K562 (cell line): ENCODE results near the gene HGD. TPM values are rescaled to one million over a fixed set of nuclear protein-coding genes. Genes with fewer than 3 reads are reported as not detected.

ENCODE experiments used
- ARID1B ChIP-seq: fragments of 450-650 bp; IDR thresholded peaks from 2 replicates; pipeline ENCODE4 v1.6.1; 2016; ENCODE audit warnings: antibody characterized with exemption, mild to moderate bottlenecking, inconsistent platforms
- ATF7 ChIP-seq: fragments of 450-650 bp; IDR thresholded peaks from 2 replicates; pipeline ENCODE4 v1.7.1; 2014; ENCODE audit warnings: mild to moderate bottlenecking, moderate library complexity
- BDP1 ChIP-seq: IDR thresholded peaks from 3 replicates; pipeline ENCODE4 v1.6.1; 2011; ENCODE audit not compliant: insufficient read length, insufficient read depth
- GTF2E2 ChIP-seq: fragments of 200-800 bp; sonication (Bioruptor generic); IDR thresholded peaks from 2 replicates; pipeline ENCODE4 v1.6.1; 2016; ENCODE audit warnings: missing genetic modification characterization, missing compliant biosample characterization
- HMGN3 ChIP-seq: IDR thresholded peaks from 2 replicates; pipeline ENCODE4 v1.6.1; 2011; ENCODE audit warnings: borderline replicate concordance, low read depth, mild to moderate bottlenecking, mixed read lengths, low read length; ENCODE audit not compliant: insufficient read length; ENCODE audit errors: extremely low read depth
- HNRNPUL1 ChIP-seq: fragments of 200-400 bp; formaldehyde crosslinking; IDR thresholded peaks from 2 replicates; pipeline ENCODE4 v1.6.1; 2017; ENCODE audit warnings: low read length
- IFI16 ChIP-seq: fragments of 250-450 bp; sonication (Bioruptor Pico); IDR thresholded peaks from 2 replicates; pipeline ENCODE4 v2.1.2; 2022; ENCODE audit warnings: mild to moderate bottlenecking, inconsistent platforms
- KAT7 ChIP-seq: sonication (generic); formaldehyde crosslinking; IDR thresholded peaks from 2 replicates; pipeline ENCODE4 v1.8.0; 2022; ENCODE audit warnings: missing genetic modification reagents, mild to moderate bottlenecking, borderline replicate concordance
- NR2C1 ChIP-seq, 2 experiments: fragments of 450-650 bp; IDR thresholded peaks; 2 replicates each; pipeline ENCODE4 v1.6.1; 2017; ENCODE audit warnings: mild to moderate bottlenecking in 2 of 2, antibody characterized with exemption in 1 of 2, inconsistent platforms in 1 of 2, missing compliant biosample characterization in 1 of 2, missing genetic modification characterization in 1 of 2
- PCBP2 ChIP-seq: fragments of 200-400 bp; formaldehyde crosslinking; IDR thresholded peaks from 2 replicates; pipeline ENCODE4 v1.6.1; 2018; ENCODE audit warnings: low read length, low read depth, mild to moderate bottlenecking, moderate library complexity; ENCODE audit not compliant: poor library complexity, severe bottlenecking
- RAD21 ChIP-seq, 2 experiments: fragments of 250-450 bp in 1 of 2; fragments of 450-650 bp in 1 of 2; sonication (Bioruptor Pico) in 1 of 2; formaldehyde crosslinking in 1 of 2; IDR thresholded peaks in 1 of 2; conservative IDR thresholded peaks in 1 of 2; 2 replicates each; pipeline versions ENCODE4 v1.4.0 to v1.8.0; 2020 to 2022; ENCODE audit warnings: mild to moderate bottlenecking in 2 of 2, moderate library complexity in 1 of 2
- SREBF1 ChIP-seq: fragments of 150-350 bp; IDR thresholded peaks from 2 replicates; pipeline ENCODE4 v1.6.1; 2014; ENCODE audit warnings: antibody characterized with exemption, low read depth, low read length, borderline replicate concordance
- SRSF9 ChIP-seq: fragments of 200-400 bp; formaldehyde crosslinking; IDR thresholded peaks from 2 replicates; pipeline ENCODE4 v1.6.1; 2017; ENCODE audit warnings: low read depth, low read length, borderline replicate concordance
- TAF7 ChIP-seq: fragments of 450-650 bp; IDR thresholded peaks from 2 replicates; pipeline ENCODE4 v1.6.1; 2016; ENCODE audit warnings: missing genetic modification characterization, missing compliant biosample characterization
- TEAD2 ChIP-seq: fragments of 450-650 bp; IDR thresholded peaks from 2 replicates; pipeline ENCODE4 v1.6.1; 2016; ENCODE audit warnings: missing genetic modification characterization, control low read depth, missing compliant biosample characterization
- ZBTB17 ChIP-seq: fragments of 450-650 bp; formaldehyde crosslinking; IDR thresholded peaks from 2 replicates; pipeline ENCODE4 v1.4.0; 2020; ENCODE audit warnings: mild to moderate bottlenecking
- ZFX ChIP-seq: sonication (generic); formaldehyde crosslinking; IDR thresholded peaks from 2 replicates; pipeline ENCODE4 v1.8.0; 2022; ENCODE audit warnings: mild to moderate bottlenecking, missing genetic modification reagents, moderate library complexity
- ZNF174 ChIP-seq: fragments of 250-450 bp; sonication (Bioruptor Pico); IDR thresholded peaks from 2 replicates; pipeline ENCODE4 v1.4.0; 2020; ENCODE audit warnings: mild to moderate bottlenecking
- ZNF76 ChIP-seq: fragments of 250-450 bp; sonication (Bioruptor Pico); IDR thresholded peaks from 2 replicates; pipeline ENCODE4 v1.4.0; 2020; ENCODE audit warnings: mild to moderate bottlenecking, moderate library complexity, borderline replicate concordance
- ZSCAN29 ChIP-seq: fragments of 450-650 bp; IDR thresholded peaks from 2 replicates; pipeline ENCODE4 v1.6.1; 2017
- polyA plus RNA-seq, 8 experiments: library from polyadenylated mRNA; depleted of rRNA in 4 of 8; stranded (reverse) in 5 of 8; unstranded in 3 of 8; fragments of >200 nt; fragmentation: Nextera tagmentation in 2 of 8; fragmentation: Illumina TruSeq in 1 of 8; extraction: Ambion mirVana in 2 of 8; extraction: Trizol in 1 of 8; gene quantifications; 2 replicates each; pipeline versions ENCODE4 v1.2.1 to v1.2.3, GENCODE V29; 2011 to 2014; ENCODE audit warnings: inconsistent platforms in 1 of 8, missing spikeins in 1 of 8
- total RNA-seq, 7 experiments: library from RNA; depleted of rRNA in 6 of 7; stranded (reverse); fragments of >200 nt in 6 of 7; fragmentation: Illumina TruSeq in 2 of 7; extraction: Trizol in 2 of 7; gene quantifications; 2 replicates each; pipeline versions ENCODE4 v1.2.1 to v1.2.3, GENCODE V29; 2011 to 2021; ENCODE audit warnings: low replicate concordance in 1 of 7
- TF ChIP-seq, protein P1 (sequence below): IDR thresholded peaks from 2 replicates; pipeline ENCODE4 v1.6.1; 2011; ENCODE audit warnings: borderline replicate concordance, low read depth, mild to moderate bottlenecking, moderate library complexity, low read length; ENCODE audit not compliant: insufficient read depth, poor library complexity, severe bottlenecking
- TF ChIP-seq, protein P2 (sequence below): fragments of 450-650 bp; formaldehyde crosslinking; IDR thresholded peaks from 2 replicates; pipeline ENCODE4 v1.4.0; 2020; ENCODE audit warnings: mild to moderate bottlenecking, moderate library complexity
- TF ChIP-seq, protein P3 (sequence below): fragments of 450-650 bp; conservative IDR thresholded peaks from 2 replicates; pipeline ENCODE4 v1.6.1; 2016; ENCODE audit warnings: missing genetic modification characterization, low read depth, mild to moderate bottlenecking, missing compliant biosample characterization, moderate library complexity

HGD gene
- total and polyA plus RNA-seq, 9 of the 15 experiments (the other 6 are each of a cell fraction or from before 2014, with no cell fraction given): 0.08 to 0.25 (median 0.17) TPM; not detected in 4

DNA sequence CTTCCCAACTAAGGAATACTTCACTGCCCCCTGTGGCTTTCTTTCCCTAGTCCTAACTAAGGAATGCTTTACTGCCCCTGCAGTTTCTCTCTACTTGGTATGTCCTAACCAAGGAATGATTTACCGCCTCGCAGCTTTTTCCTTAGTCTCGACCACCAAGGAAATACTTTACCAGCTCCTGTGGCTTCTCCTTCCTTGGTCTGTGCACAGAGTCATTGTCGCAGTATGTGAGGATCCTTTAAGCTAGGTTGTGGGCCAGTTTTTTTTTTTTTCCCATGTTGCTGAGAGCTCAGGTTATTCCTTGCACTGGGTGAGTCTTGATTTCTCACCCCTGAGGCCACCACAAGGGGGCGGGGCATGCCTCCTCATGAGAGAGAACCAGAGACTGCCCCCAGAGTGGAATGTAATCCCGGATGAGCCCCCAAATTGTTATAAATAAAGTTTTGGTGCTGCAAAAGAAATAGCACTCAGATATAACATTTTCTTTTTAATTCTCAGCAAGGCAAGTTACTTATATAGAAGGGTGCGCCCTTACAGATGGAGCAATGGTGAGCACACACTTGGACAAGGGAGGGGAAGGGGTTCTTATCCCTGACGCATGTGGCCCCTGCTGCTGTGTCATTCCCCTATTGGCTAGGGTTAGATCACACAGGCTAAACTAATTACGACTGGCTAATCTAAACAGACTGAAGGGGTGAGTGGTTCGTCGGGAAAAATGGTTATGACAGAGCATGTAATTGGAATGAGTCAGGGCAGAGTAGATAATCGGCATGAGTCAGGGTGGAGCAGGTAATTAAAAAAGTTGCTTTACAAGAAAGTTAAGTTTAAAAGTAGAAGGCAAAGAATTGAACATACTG lies 58.9 kb downstream of the HGD start (continued):
- TF ChIP-seq ATF7: peak; percentile 48; the same call in 1 of the 2 replicates
- TF ChIP-seq ZBTB17: no peak
- no peak for TF ChIP-seq ZNF174 (CRISPR knock-in tag)
- TF ChIP-seq TEAD2 (tag): no peak
- TF ChIP-seq PCBP2: no peak
- TF ChIP-seq, protein P1, sequence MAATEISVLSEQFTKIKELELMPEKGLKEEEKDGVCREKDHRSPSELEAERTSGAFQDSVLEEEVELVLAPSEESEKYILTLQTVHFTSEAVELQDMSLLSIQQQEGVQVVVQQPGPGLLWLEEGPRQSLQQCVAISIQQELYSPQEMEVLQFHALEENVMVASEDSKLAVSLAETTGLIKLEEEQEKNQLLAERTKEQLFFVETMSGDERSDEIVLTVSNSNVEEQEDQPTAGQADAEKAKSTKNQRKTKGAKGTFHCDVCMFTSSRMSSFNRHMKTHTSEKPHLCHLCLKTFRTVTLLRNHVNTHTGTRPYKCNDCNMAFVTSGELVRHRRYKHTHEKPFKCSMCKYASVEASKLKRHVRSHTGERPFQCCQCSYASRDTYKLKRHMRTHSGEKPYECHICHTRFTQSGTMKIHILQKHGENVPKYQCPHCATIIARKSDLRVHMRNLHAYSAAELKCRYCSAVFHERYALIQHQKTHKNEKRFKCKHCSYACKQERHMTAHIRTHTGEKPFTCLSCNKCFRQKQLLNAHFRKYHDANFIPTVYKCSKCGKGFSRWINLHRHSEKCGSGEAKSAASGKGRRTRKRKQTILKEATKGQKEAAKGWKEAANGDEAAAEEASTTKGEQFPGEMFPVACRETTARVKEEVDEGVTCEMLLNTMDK: no peak
- TF ChIP-seq ZSCAN29: no peak
- no peak for TF ChIP-seq GTF2E2 (tag)
- no peak for TF ChIP-seq NR2C1 (IDR thresholded peaks at IDR 0.05)
- no peak for TF ChIP-seq NR2C1 (tag; IDR thresholded peaks at IDR 0.05)
- TF ChIP-seq, protein P2, sequence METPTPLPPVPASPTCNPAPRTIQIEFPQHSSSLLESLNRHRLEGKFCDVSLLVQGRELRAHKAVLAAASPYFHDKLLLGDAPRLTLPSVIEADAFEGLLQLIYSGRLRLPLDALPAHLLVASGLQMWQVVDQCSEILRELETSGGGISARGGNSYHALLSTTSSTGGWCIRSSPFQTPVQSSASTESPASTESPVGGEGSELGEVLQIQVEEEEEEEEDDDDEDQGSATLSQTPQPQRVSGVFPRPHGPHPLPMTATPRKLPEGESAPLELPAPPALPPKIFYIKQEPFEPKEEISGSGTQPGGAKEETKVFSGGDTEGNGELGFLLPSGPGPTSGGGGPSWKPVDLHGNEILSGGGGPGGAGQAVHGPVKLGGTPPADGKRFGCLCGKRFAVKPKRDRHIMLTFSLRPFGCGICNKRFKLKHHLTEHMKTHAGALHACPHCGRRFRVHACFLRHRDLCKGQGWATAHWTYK (CRISPR knock-in tag): no peak
- no peak for TF ChIP-seq BDP1
- no peak for TF ChIP-seq KAT7 (CRISPR knock-in tag)
- peak; percentile 75 for TF ChIP-seq ARID1B
- no peak for TF ChIP-seq SREBF1
- TF ChIP-seq ZNF76 (CRISPR knock-in tag): no peak
- no peak for TF ChIP-seq HNRNPUL1
- peak; percentile 69 to 73 for TF ChIP-seq RAD21 (CRISPR knock-in tag; conservative IDR thresholded peaks at IDR 0.05 in 1 of 2, IDR thresholded peaks at IDR 0.05 in 1 of 2)
- TF ChIP-seq, protein P3, sequence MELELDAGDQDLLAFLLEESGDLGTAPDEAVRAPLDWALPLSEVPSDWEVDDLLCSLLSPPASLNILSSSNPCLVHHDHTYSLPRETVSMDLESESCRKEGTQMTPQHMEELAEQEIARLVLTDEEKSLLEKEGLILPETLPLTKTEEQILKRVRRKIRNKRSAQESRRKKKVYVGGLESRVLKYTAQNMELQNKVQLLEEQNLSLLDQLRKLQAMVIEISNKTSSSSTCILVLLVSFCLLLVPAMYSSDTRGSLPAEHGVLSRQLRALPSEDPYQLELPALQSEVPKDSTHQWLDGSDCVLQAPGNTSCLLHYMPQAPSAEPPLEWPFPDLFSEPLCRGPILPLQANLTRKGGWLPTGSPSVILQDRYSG (tag): no peak
- TF ChIP-seq HMGN3: no peak
- TF ChIP-seq SRSF9: no peak
- no peak for TF ChIP-seq IFI16 (CRISPR knock-in tag)
- TF ChIP-seq ZFX (CRISPR knock-in tag): no peak
- no peak for TF ChIP-seq TAF7 (tag)
